ENCODE measurements around the gene CFAP61. TPM values are rescaled to one million over a fixed set of nuclear protein-coding genes. Genes with fewer than 3 reads are reported as not detected.

The CFAP61 gene
- total and polyA plus RNA-seq, 2 experiments from 2014 or later, result 0.21 TPM; not detected in 1

DNA sequence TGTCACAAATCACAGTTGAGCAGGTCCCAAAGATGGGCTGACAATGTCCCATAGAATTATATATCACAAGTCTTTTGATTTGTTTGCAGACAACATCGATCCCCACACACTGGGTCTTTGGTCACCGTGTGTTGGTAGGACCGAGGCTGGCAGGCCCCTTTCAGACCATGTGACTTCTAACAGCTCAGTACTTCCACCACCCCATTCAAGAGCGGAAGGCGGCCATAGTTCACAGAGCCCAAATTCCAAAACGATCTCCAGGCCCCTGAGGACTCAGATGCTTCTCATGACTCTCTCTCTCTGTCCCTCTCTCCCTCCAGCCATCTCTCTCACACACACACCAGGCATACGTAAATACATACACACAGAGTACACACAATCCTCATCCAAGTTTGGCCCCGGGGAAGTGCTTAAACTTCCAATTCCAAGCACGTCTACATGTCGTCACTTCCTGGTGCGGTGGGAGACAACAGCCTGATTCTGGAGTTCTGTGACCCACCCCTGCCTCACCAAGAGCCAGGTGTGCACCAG, 159.7 kb downstream of the CFAP61 start:
- Histone ChIP-seq H3F3A (replicated peaks; ENCODE audit: low read depth) (no peaks in the 10 kb centered on the region), H2AFZ (no peak overlapping the region; the same call in 1 of the 2 replicates), H3K36me3 (ENCODE audit: insufficient read depth) (no peaks in the 10 kb centered on the region), H4K20me1 (replicated peaks; ENCODE audit: insufficient read depth) (no peaks in the 10 kb centered on the region), H3K9me2 (ENCODE audit: insufficient read depth) (no peaks in the 10 kb centered on the region), H3K4me3 (no peak overlapping the region), H3K79me2 (replicated peaks; ENCODE audit: insufficient read depth) (no peaks in the 10 kb centered on the region), H3K4me1 (ENCODE audit: insufficient read depth) (peaks cover 10% of the 10 kb centered on the region), H3K27me3 (ENCODE audit: insufficient read depth) (no peaks in the 10 kb centered on the region), H3K27ac (ENCODE audit: low read depth) (no peak overlapping the region), H3K4me2 (no peak overlapping the region)
- DNase-seq (ENCODE audit: low spot score) (no peak), ATAC-seq (no peak)
- Mint-ChIP-seq H3K36me3 (ENCODE audit: low read depth) (no peaks in the 10 kb centered on the region), H3K27ac (peak overlapping the region; percentile 39; the same call in 1 of the 2 replicates), H3K9me3 (no peaks in the 10 kb centered on the region), H3K27me3 (ENCODE audit: insufficient read depth, low read depth, poor library complexity) (peaks cover 2% of the 10 kb centered on the region), H3K4me1 (peaks cover 33% of the 10 kb centered on the region), H3K4me3 (no peak overlapping the region)
- TF ChIP-seq ZNF114 (CRISPR knock-in tag; IDR thresholded peaks at IDR 0.05) (no peak), CREB1 (CRISPR knock-in tag; IDR thresholded peaks at IDR 0.05; ENCODE audit: low read depth) (no peak), ZNF331 (CRISPR knock-in tag; IDR thresholded peaks at IDR 0.05; ENCODE audit: low read depth) (no peak), EZH2 (IDR thresholded peaks at IDR 0.05; ENCODE audit: low read depth, unreplicated experiment) (no peak)

DNA sequence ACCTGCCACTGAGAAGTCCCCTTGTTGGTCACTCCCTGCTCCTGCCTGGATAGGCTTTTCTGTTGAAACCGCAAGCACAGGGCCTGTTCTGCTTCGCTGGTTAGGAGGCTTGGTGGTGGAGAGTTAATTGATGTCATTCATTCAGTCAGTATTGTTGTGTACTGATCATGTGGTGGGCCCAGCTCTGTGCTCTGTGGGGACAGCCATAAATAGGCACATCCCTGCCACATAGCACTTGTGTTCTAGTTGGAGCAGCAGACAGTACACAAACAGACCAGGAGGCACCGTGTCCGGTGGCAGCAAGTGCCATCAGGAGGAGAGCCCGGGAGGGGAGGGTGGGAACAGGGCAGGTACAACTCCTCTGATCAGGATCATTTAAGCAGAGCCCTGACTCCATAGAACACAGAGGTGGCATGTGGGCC, 160.4 kb downstream of the CFAP61 start:
- Histone ChIP-seq H3K4me1 (ENCODE audit: insufficient read depth) (peaks cover 8% of the 10 kb centered on the region; the same call in 1 of the 2 replicates), H2AFZ (no peak overlapping the region), H3F3A (replicated peaks; ENCODE audit: low read depth) (no peaks in the 10 kb centered on the region), H3K4me2 (no peak overlapping the region), H4K20me1 (replicated peaks; ENCODE audit: insufficient read depth) (no peaks in the 10 kb centered on the region), H3K27ac (ENCODE audit: low read depth) (no peak overlapping the region), H3K27me3 (ENCODE audit: insufficient read depth) (no peaks in the 10 kb centered on the region), H3K4me3 (no peak overlapping the region), H3K9me2 (ENCODE audit: insufficient read depth) (no peaks in the 10 kb centered on the region), H3K36me3 (ENCODE audit: insufficient read depth) (no peaks in the 10 kb centered on the region), H3K79me2 (replicated peaks; ENCODE audit: insufficient read depth) (no peaks in the 10 kb centered on the region)
- ATAC-seq (no peak), DNase-seq (ENCODE audit: low spot score) (no peak)
- TF ChIP-seq, protein P1, sequence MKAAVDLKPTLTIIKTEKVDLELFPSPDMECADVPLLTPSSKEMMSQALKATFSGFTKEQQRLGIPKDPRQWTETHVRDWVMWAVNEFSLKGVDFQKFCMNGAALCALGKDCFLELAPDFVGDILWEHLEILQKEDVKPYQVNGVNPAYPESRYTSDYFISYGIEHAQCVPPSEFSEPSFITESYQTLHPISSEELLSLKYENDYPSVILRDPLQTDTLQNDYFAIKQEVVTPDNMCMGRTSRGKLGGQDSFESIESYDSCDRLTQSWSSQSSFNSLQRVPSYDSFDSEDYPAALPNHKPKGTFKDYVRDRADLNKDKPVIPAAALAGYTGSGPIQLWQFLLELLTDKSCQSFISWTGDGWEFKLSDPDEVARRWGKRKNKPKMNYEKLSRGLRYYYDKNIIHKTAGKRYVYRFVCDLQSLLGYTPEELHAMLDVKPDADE (IDR thresholded peaks at IDR 0.05), result no peak
- TF ChIP-seq JUNB (IDR thresholded peaks at IDR 0.05; ENCODE audit: unreplicated experiment) (no peak), ZNF462 (CRISPR knock-in tag; IDR thresholded peaks at IDR 0.05) (no peak), CTCF (conservative IDR thresholded peaks at IDR 0.05; ENCODE audit: low read depth in 2 of 2) (no peak)
- Mint-ChIP-seq H3K36me3 (ENCODE audit: low read depth) (no peaks in the 10 kb centered on the region), H3K4me1 (peaks cover 31% of the 10 kb centered on the region), H3K4me3 (no peak overlapping the region), H3K27me3 (ENCODE audit: insufficient read depth, low read depth, poor library complexity) (peaks cover 2% of the 10 kb centered on the region), H3K9me3 (no peaks in the 10 kb centered on the region), H3K27ac (no peak overlapping the region)

Data from GM23338 (cell line).